NCI-H1048 (cell line): ENCODE results near the gene RHOBTB3.

ENCODE experiments used
- DNase-seq: peaks from one replicate; lab custom pipeline; 2025; lab: John Stamatoyannopoulos, UW

The RHOBTB3 gene

DNA sequence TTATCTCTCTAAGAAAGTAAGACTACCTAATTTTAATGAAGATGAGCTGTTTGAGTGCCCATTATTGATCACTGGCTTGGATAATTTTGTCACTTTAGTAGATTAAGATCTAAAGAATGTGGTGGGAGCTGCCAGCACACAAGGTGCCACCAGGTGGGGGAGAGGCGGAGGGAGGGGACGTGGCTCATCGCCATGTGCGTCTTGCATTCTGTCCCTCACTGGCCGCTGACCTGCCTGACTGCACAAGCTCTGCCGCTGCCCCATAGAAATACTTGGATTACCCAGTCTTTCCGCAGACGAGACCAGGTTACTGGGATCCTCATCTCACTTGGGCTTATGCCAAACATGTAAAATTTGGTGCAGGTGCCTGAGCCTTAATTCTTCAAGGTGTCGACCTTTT, 37.6 kb downstream of the RHOBTB3 start:
- DNase-seq = no peak

- no peak for DNase-seq
These were observed 39.9 kb downstream of the RHOBTB3 start for GRCh38 chr5:95770830-95771708.

GRCh38 chr5:95771892-95772291, 40.8 kb downstream of the RHOBTB3 start:
- DNase-seq = no peak

GRCh38 chr5:95773335-95774059, 42.4 kb downstream of the RHOBTB3 start:
- DNase-seq = no peak

GRCh38 chr5:95777441-95777840, 46.3 kb downstream of the RHOBTB3 start:
- no peak for DNase-seq

DNA sequence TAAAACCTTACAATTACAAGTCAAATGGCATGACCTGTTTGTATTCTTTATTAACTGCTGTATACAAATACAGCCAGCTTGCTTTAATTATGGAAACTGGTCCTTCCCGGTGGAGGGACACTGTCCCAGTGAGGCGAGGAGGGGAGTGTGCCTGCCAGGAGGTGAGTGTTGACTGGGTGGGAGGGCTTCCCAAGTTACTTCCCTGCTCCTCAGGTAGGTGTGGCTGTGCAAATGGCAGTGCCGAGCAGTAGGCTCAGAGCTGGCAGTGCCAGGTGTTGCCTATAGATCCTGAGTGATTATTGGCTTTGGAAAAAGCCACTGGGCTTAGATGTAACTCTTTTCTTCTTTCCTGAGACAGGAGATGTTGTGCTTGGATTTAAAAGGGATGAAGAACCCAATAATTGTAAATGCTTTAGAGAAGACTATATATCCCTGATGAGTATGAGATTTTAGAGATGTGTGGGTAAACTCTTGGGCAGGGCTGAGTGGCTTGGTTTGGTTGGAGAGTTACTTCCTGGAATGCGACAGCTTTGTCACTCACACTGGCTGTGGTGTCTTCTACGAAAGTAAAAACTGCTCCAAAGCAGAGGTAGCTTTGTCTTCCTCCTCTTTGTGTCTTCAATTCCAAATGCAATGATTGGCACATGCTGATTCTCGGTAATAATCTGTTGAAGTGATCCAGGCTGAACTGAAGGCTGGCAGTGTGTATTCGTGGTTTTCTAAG, 47.7 kb downstream of the RHOBTB3 start:
- DNase-seq = no peak

DNA sequence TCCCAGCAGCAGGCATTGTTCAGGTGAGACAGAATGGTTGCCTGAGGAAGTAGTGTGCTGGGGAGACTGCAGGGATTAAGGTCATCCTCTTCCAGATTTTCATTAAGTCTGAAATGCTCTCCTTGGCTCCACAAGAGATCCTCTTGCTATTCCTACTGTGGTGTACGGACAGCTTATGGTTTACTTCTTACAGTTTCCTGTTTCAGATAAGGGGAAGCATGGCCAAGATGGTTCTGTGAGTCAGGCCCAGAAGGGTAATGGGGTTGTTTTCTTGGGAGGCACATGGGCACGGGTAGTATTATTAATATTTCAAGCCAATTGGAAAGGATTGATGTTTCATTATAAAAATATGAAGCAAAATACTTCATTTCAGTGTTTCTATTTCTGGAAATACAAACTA, 48.5 kb downstream of the RHOBTB3 start:
- no peak for DNase-seq

- DNase-seq = no peak
These were observed 49.5 kb downstream of the RHOBTB3 start for GRCh38 chr5:95780597-95780996.

GRCh38 chr5:95781101-95781583, 50.0 kb downstream of the RHOBTB3 start:
- peak; percentile 13 for DNase-seq

DNA sequence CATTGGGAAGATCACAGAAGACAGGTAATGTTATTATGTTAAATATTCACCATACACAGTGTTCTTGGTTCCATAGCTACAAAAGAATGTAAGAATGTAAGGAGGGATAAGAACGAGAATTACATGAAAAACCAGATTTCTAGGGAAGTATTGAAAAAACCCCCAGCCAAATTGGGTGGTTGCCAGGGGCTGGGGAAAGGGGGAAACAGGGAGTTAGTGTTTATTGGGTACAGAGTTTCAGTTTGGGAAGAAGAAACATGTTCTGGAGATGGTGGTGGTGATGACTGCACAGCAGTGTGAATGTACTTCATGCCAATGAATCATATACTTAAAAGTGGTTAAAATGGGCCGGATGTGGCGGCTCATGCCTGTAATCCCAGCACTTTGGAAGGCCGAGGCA, 51.0 kb downstream of the RHOBTB3 start:
- DNase-seq = no peak

GRCh38 chr5:95783661-95784060, 52.5 kb downstream of the RHOBTB3 start:
- no peak for DNase-seq

DNA sequence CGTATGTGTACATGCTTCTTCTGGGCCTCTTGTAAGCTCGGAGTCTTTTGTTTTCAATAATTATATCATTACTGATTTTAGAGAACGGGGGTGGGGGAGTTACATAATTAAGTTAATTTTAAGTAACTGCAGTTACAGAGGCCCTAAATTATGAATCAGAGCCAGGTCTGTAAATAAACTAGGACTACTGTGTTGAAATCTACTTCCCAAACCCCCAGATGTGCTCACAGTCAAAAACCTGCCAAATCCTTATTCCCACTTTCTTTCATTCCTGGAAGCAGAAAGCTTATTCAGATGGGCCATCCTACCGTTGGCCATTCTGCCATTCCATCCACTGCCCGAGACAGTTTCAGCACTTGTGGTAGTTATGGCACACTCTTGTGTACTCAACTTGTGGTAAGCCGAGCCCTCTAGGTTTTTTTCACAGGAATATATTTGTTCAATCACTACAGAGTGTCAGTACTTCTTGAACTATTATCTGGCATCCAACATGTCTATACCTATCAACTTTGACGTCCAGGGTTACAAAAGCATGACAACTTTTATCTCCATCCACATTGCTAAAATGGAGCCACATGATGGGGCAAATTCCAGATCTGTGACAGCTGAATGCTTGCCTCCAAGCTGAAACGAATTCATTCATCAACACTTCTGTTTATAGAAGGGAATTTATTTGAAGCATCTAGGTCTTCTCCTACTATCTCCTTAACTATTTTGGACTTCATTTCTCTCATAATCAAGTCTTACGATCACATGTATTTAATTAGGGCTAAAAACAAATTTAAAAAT, 53.6 kb downstream of the RHOBTB3 start:
- DNase-seq = no peak

DNA sequence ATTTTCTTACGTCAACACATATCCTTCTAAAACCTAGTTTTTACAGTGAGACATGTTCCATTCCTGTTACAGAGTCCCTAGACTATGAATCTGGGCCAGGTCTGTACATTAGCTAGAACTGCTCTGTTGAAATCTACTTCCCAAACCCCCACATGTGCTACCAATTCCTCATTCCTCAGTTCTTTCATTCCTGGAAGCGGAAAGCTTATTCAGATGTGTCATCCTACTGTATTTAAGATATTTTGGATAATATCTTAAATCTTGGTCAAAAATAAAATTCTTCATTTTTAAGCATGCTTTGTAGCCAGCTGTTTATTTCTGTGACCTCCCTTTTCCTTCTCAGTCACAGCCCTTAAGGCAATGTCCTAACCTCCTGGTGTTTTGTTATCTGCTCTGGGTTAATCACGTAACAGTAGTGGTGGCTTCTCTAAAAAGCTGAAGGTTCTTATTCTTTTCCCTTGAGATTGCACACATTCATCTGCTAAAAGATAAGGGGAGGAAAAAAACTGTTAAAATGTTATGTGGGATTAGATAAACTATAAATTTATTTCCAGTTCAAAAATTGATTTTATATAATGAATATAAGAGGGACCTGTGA, 55.8 kb downstream of the RHOBTB3 start:
- no peak for DNase-seq

GRCh38 chr5:95788493-95788892, 57.4 kb downstream of the RHOBTB3 start:
- DNase-seq = no peak

- DNase-seq = no peak
These were observed 60.6 kb downstream of the RHOBTB3 start for GRCh38 chr5:95791751-95792150.

- DNase-seq = no peak
These were observed 63.0 kb downstream of the RHOBTB3 start for GRCh38 chr5:95794070-95794516.

GRCh38 chr5:95797301-95797700, 66.2 kb downstream of the RHOBTB3 start:
- no peak for DNase-seq

GRCh38 chr5:95798048-95798447, 66.9 kb downstream of the RHOBTB3 start:
- DNase-seq = no peak

GRCh38 chr5:95798545-95798944, 67.4 kb downstream of the RHOBTB3 start:
- no peak for DNase-seq

DNA sequence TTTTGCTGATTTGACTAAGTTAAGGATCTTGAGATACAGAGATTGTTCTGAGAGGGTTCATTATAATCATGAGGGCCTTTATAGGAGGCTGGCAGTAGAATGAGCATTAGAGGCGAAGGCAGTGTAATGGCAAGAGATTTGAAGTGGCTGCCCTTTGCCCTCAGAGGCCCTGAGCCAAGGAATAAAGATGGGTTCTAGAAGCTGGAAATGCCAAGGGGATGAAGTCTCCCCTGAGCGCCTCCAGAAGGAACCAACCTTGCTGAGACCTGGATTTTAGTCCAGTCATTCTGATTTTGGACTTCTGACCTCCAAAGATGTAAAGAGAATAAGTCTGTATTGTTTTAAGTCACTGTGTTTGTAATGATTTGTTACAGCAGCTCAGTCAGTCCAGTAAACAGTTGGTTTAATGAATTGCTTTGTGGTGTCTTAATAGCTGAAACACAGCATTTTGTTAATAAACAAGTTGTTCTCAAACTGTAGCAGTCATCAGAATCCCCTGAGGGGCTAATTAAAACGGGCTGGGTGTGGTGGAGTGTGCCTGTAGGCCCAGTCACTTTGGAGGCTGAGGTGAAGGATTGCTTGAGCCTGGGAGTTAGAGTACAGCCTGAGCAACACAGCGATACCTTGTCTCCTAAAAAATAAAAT, 68.2 kb downstream of the RHOBTB3 start:
- DNase-seq = no peak

GRCh38 chr5:95800553-95800952, 69.4 kb downstream of the RHOBTB3 start:
- DNase-seq = no peak
